Thoracic aorta (tissue), 2 donors: ENCODE results near the gene B4GALNT1. TPM values are rescaled to one million over a fixed set of nuclear protein-coding genes. Genes with fewer than 3 reads are reported as not detected.
"Not testable (repeated sequence)": the region's sequence is repeated elsewhere in the genome, so short reads cannot be mapped to it uniquely, and the experiment has no call there.

Experiments
- ATAC-seq: fragments of 150-250 bp; one replicate; pipeline ENCODE4 v1.8.0; 2017; ENCODE audit warnings: low read depth; ENCODE audit not compliant: insufficient number of reproducible peaks, low FRiP score
- DNase-seq: peaks from one replicate; pipeline ENCODE4 v3.0.0-alpha.2; 2020; ENCODE audit warnings: low spot score
- H3K27ac ChIP-seq, 2 donors: fragments of 200-600 bp; sonication (generic); 1 replicate in 1 of 2; 2 replicates in 1 of 2; pipeline ENCODE4 v1.5.1; 2016; ENCODE audit warnings: mild to moderate bottlenecking in 2 of 2, moderate library complexity in 2 of 2
- H3K27me3 ChIP-seq: fragments of 200-600 bp; sonication (generic); replicated peaks from 2 replicates; pipeline ENCODE4 v1.6.0; 2016; ENCODE audit warnings: mild to moderate bottlenecking; ENCODE audit not compliant: insufficient read depth
- H3K36me3 ChIP-seq: fragments of 200-600 bp; sonication (generic); one replicate; pipeline ENCODE4 v1.5.1; 2016
- H3K4me1 ChIP-seq, 2 donors: fragments of 200-600 bp; sonication (generic); 1 replicate in 1 of 2; 2 replicates in 1 of 2; pipeline versions ENCODE4 v1.5.1 to v1.6.0; 2016; ENCODE audit warnings: low read depth in 2 of 2, mild to moderate bottlenecking in 1 of 2; ENCODE audit not compliant: control insufficient read depth in 1 of 2
- H3K4me3 ChIP-seq: fragments of 200-600 bp; sonication (generic); 2 replicates; pipeline ENCODE4 v1.5.1; 2016; ENCODE audit warnings: mild to moderate bottlenecking
- H3K9me3 ChIP-seq: fragments of 200-600 bp; sonication (generic); 2 replicates; pipeline ENCODE4 v1.5.1; 2016
- CTCF ChIP-seq: fragments of 200-600 bp; sonication (generic); IDR thresholded peaks from one replicate; pipeline ENCODE4 v1.5.1; 2019; ENCODE audit warnings: antibody characterized with exemption
- total RNA-seq, 2 donors: library from RNA; depleted of rRNA; stranded (reverse); fragments of >200 nt; gene quantifications; one replicate each; pipeline versions ENCODE4 v1.1.0 to v1.2.3, GENCODE V29; 2016

Gene B4GALNT1
- total RNA-seq, 2 donors from 2014 or later: 4.0 to 11.0 TPM

GRCh38 chr12:57640175-57641042 lies 7.4 kb upstream of the B4GALNT1 start:
- Histone ChIP-seq H3K36me3 (no peaks in the 10 kb centered on the region), H3K4me1 (no peaks in the 10 kb centered on the region), H3K9me3 (no peaks in the 10 kb centered on the region), H3K27ac (no peak overlapping the region), H3K27me3 (peaks cover 8% of the 10 kb centered on the region), H3K4me3 (no peak overlapping the region)
- ATAC-seq (no peak), DNase-seq (no peak)
- TF ChIP-seq CTCF: no peak

- H3K27me3 ChIP-seq: peaks cover 8% of the 10 kb centered on the region
- H3K27ac ChIP-seq: no peak overlapping the region
- H3K36me3 ChIP-seq: no peaks in the 10 kb centered on the region
- H3K4me1 ChIP-seq: peaks cover 0 to 5% of the 10 kb centered on the region in 2 donors
- DNase-seq (no peak), ATAC-seq (no peak)
- H3K4me3 ChIP-seq: no peak overlapping the region
- H3K9me3 ChIP-seq: no peaks in the 10 kb centered on the region
- TF ChIP-seq CTCF: no peak
Observed at GRCh38 chr12:57638096-57638495, 5.1 kb upstream of the B4GALNT1 start.

- no peaks in the 10 kb centered on the region for H3K36me3 ChIP-seq
Observed at GRCh38 chr12:57637364-57637763, 4.4 kb upstream of the B4GALNT1 start.

GRCh38 chr12:57636731-57637130 lies 3.7 kb upstream of the B4GALNT1 start:
- not testable (repeated sequence) for H3K27ac ChIP-seq, ATAC-seq, H3K9me3 ChIP-seq, H3K36me3 ChIP-seq, H3K27me3 ChIP-seq, H3K4me3 ChIP-seq, DNase-seq
- H3K4me1 ChIP-seq: peaks cover 5 to 14% of the 10 kb centered on the region in 2 donors

More at GRCh38 chr12:57637364-57637763, 4.4 kb upstream of the B4GALNT1 start:
- TF ChIP-seq CTCF: no peak
- no peak for ATAC-seq
- Histone ChIP-seq H3K4me3 (no peak overlapping the region), H3K27me3 (peaks cover 8% of the 10 kb centered on the region), H3K4me1 (peaks cover 0 to 8% of the 10 kb centered on the region in 2 donors), H3K27ac (no peak overlapping the region), H3K9me3 (no peaks in the 10 kb centered on the region)
- DNase-seq: no peak

GRCh38 chr12:57632073-57632957 lies 686 bp downstream of the B4GALNT1 start:
- DNase-seq (no peak), ATAC-seq (no peak)
- Histone ChIP-seq H3K4me1 (peaks cover 7 to 17% of the 10 kb centered on the region in 2 donors), H3K27me3 (no peaks in the 10 kb centered on the region), H3K4me3 (peak overlapping the region; percentile 78), H3K36me3 (no peaks in the 10 kb centered on the region), H3K9me3 (no peaks in the 10 kb centered on the region), H3K27ac (no peak overlapping the region)
- TF ChIP-seq CTCF: no peak
